Muscle of leg (tissue), 11 donors: ENCODE data around the gene SPATA31C2. TPM values are rescaled to one million over a fixed set of nuclear protein-coding genes. Genes with fewer than 3 reads are reported as not detected.
"Not testable (repeated sequence)": the region's sequence is repeated elsewhere in the genome, so short reads cannot be mapped to it uniquely, and the experiment has no call there.

Experiments
- DNase-seq: peaks from one replicate; pipeline ENCODE4 v3.0.0; 2013
- H3K27ac ChIP-seq: one replicate; pipeline ENCODE4 v1.5.1; 2013; ENCODE audit warnings: mild to moderate bottlenecking, low read length, control low read depth
- H3K27me3 ChIP-seq: one replicate; pipeline ENCODE4 v1.6.1; 2013; ENCODE audit warnings: low read length; ENCODE audit not compliant: control insufficient read depth, insufficient read depth
- H3K36me3 ChIP-seq: one replicate; pipeline ENCODE4 v1.6.1; 2013; ENCODE audit warnings: low read length; ENCODE audit not compliant: control insufficient read depth, insufficient read depth
- H3K4me1 ChIP-seq: one replicate; pipeline ENCODE4 v1.6.1; 2013; ENCODE audit warnings: low read length; ENCODE audit not compliant: control insufficient read depth, insufficient read depth
- H3K4me3 ChIP-seq: one replicate; pipeline ENCODE4 v1.5.1; 2013; ENCODE audit warnings: low read length, control low read depth
- H3K9me3 ChIP-seq: replicated peaks from 2 replicates; pipeline ENCODE4 v1.6.1; 2013; ENCODE audit warnings: low read depth, low read length; ENCODE audit not compliant: control insufficient read depth
- WGBS: methylation state at CpG from one replicate; pipeline ENCODE4 v1.1.5; 2013; ENCODE audit warnings: missing lambda C conversion rate; ENCODE audit not compliant: insufficient coverage; 5-methylcytosine and 5-hydroxymethylcytosine counted together
- polyA plus RNA-seq, 8 donors: library from polyadenylated mRNA; unstranded; fragments of 120-200 nt; gene quantifications; one replicate each; pipeline versions ENCODE4 v1.2.1 to v1.2.3, GENCODE V29; 2013; ENCODE audit warnings: inconsistent platforms in 1 of 8, low replicate concordance in 1 of 8; ENCODE audit not compliant: insufficient read length in 8 of 8, insufficient read depth in 1 of 8
- total RNA-seq: library from RNA; stranded (reverse); fragments of 120-200 nt; gene quantifications from one replicate; pipeline ENCODE4 v1.2.4, GENCODE V29; 2013

SPATA31C2 gene
- total and polyA plus RNA-seq, 9 donors: 0.04 to 0.24 (median 0.06) TPM; not detected in 1

DNA sequence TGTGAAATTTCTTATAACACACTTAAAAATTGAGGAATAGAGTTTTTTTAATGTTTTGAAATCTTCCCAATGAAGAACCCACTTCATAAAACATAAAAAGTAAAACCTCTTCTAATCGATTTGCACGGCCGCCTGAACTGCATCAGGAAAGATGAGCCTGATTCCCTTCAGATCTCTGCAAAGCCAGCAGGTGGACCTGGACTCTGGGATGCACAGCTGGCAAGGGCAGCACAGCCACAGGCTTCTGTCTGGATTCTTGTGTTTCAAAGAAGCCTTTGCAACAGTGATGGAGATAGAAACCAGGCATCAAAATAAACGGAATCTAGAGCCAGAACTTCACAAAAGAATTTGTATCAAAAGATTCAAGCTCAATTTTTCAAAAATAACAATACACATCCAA is 36.0 kb upstream of the SPATA31C2 start:
- H3K4me3 ChIP-seq: no peak overlapping the region
- H3K27me3 ChIP-seq: no peaks in the 10 kb centered on the region
- H3K9me3 ChIP-seq: no peaks in the 10 kb centered on the region
- H3K27ac ChIP-seq: no peak overlapping the region
- no CpG with 5 or more reads among the region's 4 CpGs for WGBS
- H3K36me3 ChIP-seq: no peaks in the 10 kb centered on the region
- DNase-seq: no peak
- H3K4me1 ChIP-seq: peaks cover 7% of the 10 kb centered on the region

DNA sequence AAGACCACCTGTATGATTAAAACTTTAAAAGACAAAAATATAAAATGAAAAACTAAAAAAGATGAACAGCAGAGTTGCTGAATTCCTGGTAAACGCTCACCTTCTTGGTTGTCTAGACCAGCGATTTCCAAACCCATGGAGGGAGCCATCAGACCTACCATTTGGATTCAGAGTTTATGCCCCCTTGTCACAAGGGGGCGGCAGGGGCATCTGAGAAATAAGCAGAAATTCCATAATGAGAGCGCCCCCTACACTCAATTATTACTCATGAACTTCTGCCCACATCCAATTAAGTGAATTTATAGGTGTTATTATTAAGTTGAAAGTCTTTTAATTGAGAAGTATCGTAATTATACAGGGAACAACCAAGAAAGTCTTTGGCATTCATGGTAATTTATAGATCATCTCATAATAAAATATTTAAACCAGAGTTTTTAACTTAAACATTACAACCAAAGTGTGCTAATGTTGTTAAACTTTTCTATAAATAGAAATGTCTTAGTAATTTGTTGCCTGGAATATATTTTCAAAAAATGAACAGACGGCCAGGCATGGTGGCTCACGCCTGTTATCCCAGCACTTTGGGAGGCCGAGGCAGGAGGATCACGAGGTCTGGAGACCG is 35.2 kb upstream of the SPATA31C2 start:
- no peaks in the 10 kb centered on the region for H3K27me3 ChIP-seq
- no peaks in the 10 kb centered on the region for H3K9me3 ChIP-seq
- H3K4me1 ChIP-seq: peaks cover 1% of the 10 kb centered on the region
- H3K36me3 ChIP-seq: no peaks in the 10 kb centered on the region
- no peak overlapping the region for H3K27ac ChIP-seq
- peak; percentile 62 for DNase-seq
- WGBS: 85% methylated on average over 6 of the region's 10 CpGs
- H3K4me3 ChIP-seq: no peak overlapping the region

DNA sequence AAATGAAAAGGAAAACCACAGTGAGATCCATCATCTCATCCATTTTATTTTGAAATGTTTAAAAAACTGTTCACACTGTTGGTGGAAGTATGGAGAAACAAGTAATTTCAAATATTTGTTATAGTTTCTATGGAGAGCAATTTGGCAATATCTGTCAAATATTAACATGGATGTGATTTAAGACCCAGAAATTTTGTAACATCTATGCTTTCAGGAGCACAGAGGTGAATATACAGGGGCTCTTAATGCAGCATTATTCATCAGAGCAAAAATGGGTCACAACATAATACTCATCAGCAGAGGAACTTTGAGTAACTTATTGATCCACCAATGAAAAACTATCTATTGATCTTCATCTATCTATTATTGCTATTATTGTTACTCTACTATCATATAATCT is 31.4 kb upstream of the SPATA31C2 start:
- Histone ChIP-seq H3K4me1 (no peaks in the 10 kb centered on the region), H3K4me3 (no peak overlapping the region), H3K36me3 (no peaks in the 10 kb centered on the region), H3K9me3 (no peaks in the 10 kb centered on the region), H3K27me3 (no peaks in the 10 kb centered on the region), H3K27ac (no peak overlapping the region)
- no peak for DNase-seq

DNA sequence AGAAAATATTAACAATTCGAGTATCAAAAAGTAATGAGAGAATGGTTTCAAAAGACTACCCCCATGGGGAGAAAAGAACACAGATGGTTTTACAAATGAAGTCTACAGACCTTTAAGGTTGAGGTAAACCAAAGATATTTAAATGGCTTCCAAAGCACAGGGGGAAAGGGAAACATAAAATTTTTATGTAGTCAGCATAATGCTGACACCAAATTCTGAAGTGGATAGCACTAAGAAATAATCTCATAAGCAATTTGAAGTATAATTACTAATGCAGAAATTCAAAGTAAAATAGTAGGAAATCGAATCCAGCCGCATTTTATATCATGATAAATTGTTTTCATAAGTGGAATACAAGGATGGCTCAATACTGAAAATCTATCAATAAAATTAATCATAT is 30.3 kb upstream of the SPATA31C2 start:
- no peak overlapping the region for H3K27ac ChIP-seq

DNA sequence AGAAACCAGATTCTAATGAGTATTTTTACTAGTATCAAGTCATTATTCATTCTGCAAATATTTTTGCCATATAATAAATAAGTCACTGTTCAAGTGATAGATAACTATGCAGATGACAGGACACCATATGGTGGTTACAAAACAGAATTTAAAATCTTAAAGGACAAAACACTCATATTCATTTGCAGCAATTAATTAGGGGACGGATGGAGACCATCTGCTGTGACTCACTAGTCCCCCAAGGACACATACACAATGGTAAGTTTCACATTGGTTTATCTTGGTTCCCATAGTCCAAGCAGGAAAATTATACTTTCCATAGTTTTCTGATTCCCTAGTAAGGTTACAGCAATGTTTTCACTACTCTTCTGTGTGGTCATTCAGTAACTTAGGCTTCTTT is 28.4 kb upstream of the SPATA31C2 start:
- no peaks in the 10 kb centered on the region for H3K9me3 ChIP-seq
- 44% methylated on average over 1 of the region's 1 CpG for WGBS
- no peaks in the 10 kb centered on the region for H3K27me3 ChIP-seq
- no peaks in the 10 kb centered on the region for H3K36me3 ChIP-seq
- no peaks in the 10 kb centered on the region for H3K4me1 ChIP-seq
- no peak for DNase-seq
- no peak overlapping the region for H3K4me3 ChIP-seq
- no peak overlapping the region for H3K27ac ChIP-seq

More for the DNA sequence above, 30.3 kb upstream of the SPATA31C2 start:
- DNase-seq: no peak
- no peak overlapping the region for H3K4me3 ChIP-seq
- no peaks in the 10 kb centered on the region for H3K36me3 ChIP-seq
- no CpG with 5 or more reads among the region's 3 CpGs for WGBS
- H3K27me3 ChIP-seq: no peaks in the 10 kb centered on the region
- no peaks in the 10 kb centered on the region for H3K9me3 ChIP-seq
- no peaks in the 10 kb centered on the region for H3K4me1 ChIP-seq

DNA sequence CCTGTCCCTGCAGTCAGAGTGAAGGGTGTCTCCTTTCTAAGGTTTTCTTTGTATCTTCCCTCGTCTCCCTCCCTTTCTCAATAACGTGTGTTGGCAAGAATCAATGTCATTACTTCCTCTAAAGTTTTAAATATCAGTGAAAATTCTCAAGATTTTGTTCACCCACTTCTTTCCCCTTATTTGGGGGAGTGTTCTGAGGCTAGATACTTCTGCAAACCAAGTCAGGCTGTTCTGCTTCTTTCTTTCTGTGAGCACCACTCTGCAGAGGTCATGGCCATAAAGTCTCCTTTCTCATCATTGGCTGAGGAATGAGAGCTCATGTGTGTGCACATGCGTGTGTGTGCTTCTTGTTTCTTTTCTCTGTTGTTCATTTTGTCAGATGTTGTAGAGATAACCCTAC is 26.6 kb upstream of the SPATA31C2 start:
- no peaks in the 10 kb centered on the region for H3K36me3 ChIP-seq
- no peak overlapping the region for H3K27ac ChIP-seq
- no peaks in the 10 kb centered on the region for H3K27me3 ChIP-seq
- H3K9me3 ChIP-seq: no peaks in the 10 kb centered on the region
- H3K4me3 ChIP-seq: no peak overlapping the region
- DNase-seq: no peak
- H3K4me1 ChIP-seq: no peaks in the 10 kb centered on the region
- no CpG with 5 or more reads among the region's 3 CpGs for WGBS

DNA sequence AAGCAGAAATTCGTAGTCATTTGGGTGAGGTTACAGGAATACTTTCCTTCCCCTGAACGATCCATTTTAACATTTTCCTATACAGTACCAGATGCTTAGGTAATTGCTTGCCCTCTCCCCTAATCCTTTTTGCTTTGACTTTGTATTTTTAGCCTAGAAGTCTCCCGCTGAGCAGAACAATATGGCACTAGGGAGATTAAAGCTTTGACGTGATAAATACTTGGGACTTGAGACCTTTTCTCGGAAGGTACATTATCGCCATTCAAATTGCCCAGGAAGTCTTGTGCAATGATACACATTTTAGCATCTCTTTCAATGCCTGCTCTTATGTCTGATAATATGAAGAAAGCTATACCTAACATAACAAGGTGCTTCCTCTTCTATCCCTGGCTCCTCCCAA is 22.9 kb upstream of the SPATA31C2 start:
- WGBS: no CpG with 5 or more reads among the region's 6 CpGs
- Histone ChIP-seq H3K4me3 (no peak overlapping the region), H3K9me3 (no peaks in the 10 kb centered on the region), H3K27ac (no peak overlapping the region), H3K36me3 (no peaks in the 10 kb centered on the region), H3K27me3 (no peaks in the 10 kb centered on the region), H3K4me1 (no peaks in the 10 kb centered on the region)
- DNase-seq: no peak

DNA sequence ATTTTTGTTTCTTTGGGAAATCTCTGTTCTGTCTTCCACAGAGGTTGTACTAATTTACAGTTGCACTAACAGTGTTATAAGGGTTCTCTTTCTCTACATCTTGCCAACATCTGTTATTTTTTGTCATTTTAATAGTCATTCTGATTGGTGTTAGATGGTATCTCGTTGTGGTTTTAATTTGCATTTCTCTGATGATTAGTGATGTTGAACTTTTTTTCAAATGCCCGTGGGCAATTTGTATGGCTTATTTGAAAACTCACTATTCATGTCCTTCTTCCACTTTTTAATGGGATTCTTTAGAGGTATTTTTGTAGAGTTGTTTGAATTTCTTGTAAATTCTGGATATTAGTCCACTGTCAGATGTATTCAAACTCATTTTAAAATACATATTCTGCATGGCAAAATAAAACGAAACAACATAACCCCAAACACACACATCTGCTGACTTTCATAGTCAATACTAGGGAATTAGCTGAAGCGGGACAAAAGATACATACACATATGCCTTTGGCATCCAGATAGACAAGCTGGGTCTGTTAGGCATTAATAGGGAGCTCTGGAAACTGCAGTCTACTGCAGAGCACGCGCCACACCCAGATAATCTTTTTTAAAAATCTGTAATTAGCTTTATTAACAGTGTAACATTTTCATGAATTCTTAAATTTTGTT is 5.8 kb upstream of the SPATA31C2 start:
- Histone ChIP-seq H3K36me3 (no peaks in the 10 kb centered on the region), H3K9me3 (no peaks in the 10 kb centered on the region)
- no CpG with 5 or more reads among the region's 6 CpGs for WGBS

DNA sequence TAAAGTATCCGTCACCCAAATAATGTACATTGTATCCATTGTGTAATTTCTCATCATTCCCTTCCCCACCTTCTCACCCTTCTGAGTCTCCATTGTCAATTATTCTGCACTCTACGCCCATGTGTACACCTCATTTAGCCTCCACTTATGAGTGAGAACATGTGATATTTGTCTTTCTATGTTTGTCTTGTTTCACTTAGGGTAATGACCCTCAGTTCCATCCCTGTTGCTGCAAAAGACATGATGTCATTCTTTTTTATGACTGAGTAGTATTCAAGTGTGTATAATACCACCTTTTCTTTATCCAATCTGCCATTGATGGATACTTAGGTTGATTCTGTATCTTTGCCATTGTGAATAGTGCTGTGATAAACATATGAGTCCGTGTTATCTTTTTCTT is 4.9 kb upstream of the SPATA31C2 start:
- Histone ChIP-seq H3K4me3 (no peak overlapping the region), H3K36me3 (no peaks in the 10 kb centered on the region), H3K27me3 (no peaks in the 10 kb centered on the region), H3K4me1 (no peaks in the 10 kb centered on the region), H3K9me3 (no peaks in the 10 kb centered on the region), H3K27ac (no peak overlapping the region)
- DNase-seq: no peak
- WGBS: no CpG with 5 or more reads among the region's 3 CpGs

More for the DNA sequence above, 5.8 kb upstream of the SPATA31C2 start:
- DNase-seq: no peak
- H3K4me1 ChIP-seq: no peaks in the 10 kb centered on the region
- no peak overlapping the region for H3K4me3 ChIP-seq
- H3K27ac ChIP-seq: no peak overlapping the region
- no peaks in the 10 kb centered on the region for H3K27me3 ChIP-seq

DNA sequence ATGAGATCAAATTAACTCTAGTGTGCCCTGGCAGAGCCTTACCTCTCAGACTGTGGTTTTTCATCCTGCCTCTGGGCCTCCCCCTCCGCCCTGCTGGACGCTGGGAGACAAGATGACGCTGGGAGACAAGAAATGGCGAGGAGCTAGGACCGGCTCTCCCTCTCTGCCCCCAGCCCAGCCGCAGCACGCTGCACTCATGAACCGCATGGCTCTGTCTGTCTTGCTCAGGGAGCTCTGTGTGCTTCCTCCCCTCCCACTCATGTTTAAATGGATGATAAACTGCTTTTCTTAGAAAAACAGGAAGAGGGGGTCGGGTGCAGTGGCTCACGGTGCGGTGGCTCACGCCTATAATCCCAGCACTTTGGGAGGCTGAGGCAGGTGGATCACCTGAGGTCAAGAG is 4.7 kb downstream of the SPATA31C2 start:
- not testable (repeated sequence) for H3K9me3 ChIP-seq, DNase-seq, H3K36me3 ChIP-seq, H3K27me3 ChIP-seq, H3K27ac ChIP-seq, H3K4me3 ChIP-seq, H3K4me1 ChIP-seq
- 67% methylated on average over 4 of the region's 12 CpGs for WGBS

DNA sequence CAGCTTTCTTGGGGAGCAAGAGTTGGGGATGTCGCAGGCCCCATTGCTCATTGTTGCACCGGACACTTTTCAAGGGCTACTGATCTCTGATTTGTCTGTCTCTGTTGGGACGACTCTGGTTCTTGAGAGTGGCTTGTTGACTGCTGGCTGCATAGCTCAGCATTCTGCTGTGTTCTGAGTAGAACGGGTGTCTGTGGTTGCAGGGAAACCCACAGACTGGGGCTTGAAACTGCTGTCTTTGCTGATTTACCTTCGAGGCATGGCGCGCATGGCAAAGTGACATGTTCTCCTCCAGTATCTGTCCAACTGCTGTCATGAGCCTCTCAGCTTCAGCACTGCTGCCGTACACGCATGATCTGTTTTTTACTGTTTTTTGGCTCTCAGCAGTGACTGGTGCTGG is 8.7 kb downstream of the SPATA31C2 start:
- not testable (repeated sequence) for H3K27ac ChIP-seq, H3K36me3 ChIP-seq, H3K9me3 ChIP-seq, DNase-seq, H3K27me3 ChIP-seq, H3K4me1 ChIP-seq, H3K4me3 ChIP-seq
- WGBS: 40% methylated on average over 1 of the region's 9 CpGs
